Measurements from ENCODE around the gene TNPO3. TPM values are rescaled to one million over a fixed set of nuclear protein-coding genes. Genes with fewer than 3 reads are reported as not detected.

The TNPO3 gene
- 10 to 100 TPM; 58.4 to 59.3 TPM for total RNA-seq

- no peak for TF ChIP-seq CTCF (IDR thresholded peaks at IDR 0.05)
- peaks cover 17% of the 10 kb centered on the region for H3K36me3 Mint-ChIP-seq (ENCODE audit: low read depth)
Observed at GRCh38 chr7:129054438-129055293, at the start of gene TNPO3. Gene TNPO3, minus strand, starts transcription at chr7:129055111. Its CDS starts 341 bp downstream, at chr7:129054770.

GRCh38 chr7:129103561-129104324 lies 48.8 kb upstream of the TNPO3 start:
- Mint-ChIP-seq H3K27ac (no peak overlapping the region), H3K4me1 (ENCODE audit: low read depth) (no peaks in the 10 kb centered on the region), H3K36me3 (ENCODE audit: low read depth) (no peaks in the 10 kb centered on the region), H3K4me3 (no peak overlapping the region), H3K9me3 (no peaks in the 10 kb centered on the region), H3K27me3 (no peaks in the 10 kb centered on the region)
- intact Hi-C loops (cut with micrococcal nuclease) = no loop called here
- ATAC-seq (no peak), DNase-seq (no peak)
- POLR2A ChIA-PET = no interaction called here
- CTCF ChIA-PET = interaction anchor here (0.6 to 4.3 kb wide), 2 partner anchors 12 to 262 kb away, joined by 3 to 33 read pairs; no protein-coding TSS in a partner anchor
- TF ChIP-seq CTCF (IDR thresholded peaks at IDR 0.05) = no peak

More at GRCh38 chr7:129054438-129055293, at the start of gene TNPO3:
- peak within 1 kb of the TSS; percentile 90 for H3K4me3 Mint-ChIP-seq
- no peaks in the 10 kb centered on the region for H3K27me3 Mint-ChIP-seq
- peak within 1 kb of the TSS; percentile 99 for H3K27ac Mint-ChIP-seq
- DNase-seq = peak; percentile 94
- H3K9me3 Mint-ChIP-seq = no peaks in the 10 kb centered on the region
- ChIA-PET POLR2A (interaction anchor here (0.8 to 1.8 kb wide), 15 partner anchors 9 to 315 kb away, joined by 3 to 11 read pairs (median 4); partner anchors contain the start of gene ATP6V1F), CTCF (interaction anchor here (0.7 to 3.6 kb wide), 6 partner anchors 10 to 107 kb away, joined by 3 to 14 read pairs (median 4); no protein-coding TSS in a partner anchor)
- peaks cover 26% of the 10 kb centered on the region for H3K4me1 Mint-ChIP-seq (ENCODE audit: low read depth)
- intact Hi-C loops (cut with micrococcal nuclease) = no loop called here
- ATAC-seq = peak; percentile 92

GRCh38 chr7:129101746-129102145 lies 46.8 kb upstream of the TNPO3 start:
- no peak overlapping the region for H3K27ac Mint-ChIP-seq
- no peak for ATAC-seq

GRCh38 chr7:129100827-129101166 lies 45.9 kb upstream of the TNPO3 start:
- CTCF ChIA-PET = interaction anchor here (1.8 to 4.3 kb wide), 2 partner anchors 9 to 110 kb away, joined by 4 to 33 read pairs; no protein-coding TSS in a partner anchor
- ATAC-seq (no peak), DNase-seq (no peak)
- H3K4me1 Mint-ChIP-seq (ENCODE audit: low read depth) = peaks cover under 1% of the 10 kb centered on the region
- POLR2A ChIA-PET = interaction anchor here (0.6 kb wide), 1 partner anchor 90 kb away, joined by 3 read pairs; no protein-coding TSS in a partner anchor
- H3K4me3 Mint-ChIP-seq = no peak overlapping the region
- no peaks in the 10 kb centered on the region for H3K9me3 Mint-ChIP-seq
- no peak overlapping the region for H3K27ac Mint-ChIP-seq
- H3K36me3 Mint-ChIP-seq (ENCODE audit: low read depth) = no peaks in the 10 kb centered on the region
- no peaks in the 10 kb centered on the region for H3K27me3 Mint-ChIP-seq
- intact Hi-C loops (cut with micrococcal nuclease) = no loop called here
- no peak for TF ChIP-seq CTCF (IDR thresholded peaks at IDR 0.05)

More at GRCh38 chr7:129101746-129102145, 46.8 kb upstream of the TNPO3 start:
- intact Hi-C loops (cut with micrococcal nuclease) = no loop called here
- no peak overlapping the region for H3K4me3 Mint-ChIP-seq
- CTCF ChIA-PET = interaction anchor here (1.0 to 4.3 kb wide), 4 partner anchors 10 to 109 kb away, joined by 3 to 33 read pairs (median 6); no protein-coding TSS in a partner anchor
- TF ChIP-seq CTCF (IDR thresholded peaks at IDR 0.05) = no peak
- no peaks in the 10 kb centered on the region for H3K27me3 Mint-ChIP-seq
- POLR2A ChIA-PET = interaction anchor here (0.6 to 1.3 kb wide), 4 partner anchors 36 to 275 kb away, joined by 3 to 6 read pairs (median 3); no protein-coding TSS in a partner anchor
- H3K4me1 Mint-ChIP-seq (ENCODE audit: low read depth) = no peaks in the 10 kb centered on the region
- no peaks in the 10 kb centered on the region for H3K9me3 Mint-ChIP-seq
- no peak for DNase-seq
- no peaks in the 10 kb centered on the region for H3K36me3 Mint-ChIP-seq (ENCODE audit: low read depth)

All from activated CD8-positive, alpha-beta T cell treated with anti-CD3 and anti-CD28 coated beads for 36 hours (primary cell).